ENCODE results near the gene BCKDHB.

The BCKDHB gene

DNA sequence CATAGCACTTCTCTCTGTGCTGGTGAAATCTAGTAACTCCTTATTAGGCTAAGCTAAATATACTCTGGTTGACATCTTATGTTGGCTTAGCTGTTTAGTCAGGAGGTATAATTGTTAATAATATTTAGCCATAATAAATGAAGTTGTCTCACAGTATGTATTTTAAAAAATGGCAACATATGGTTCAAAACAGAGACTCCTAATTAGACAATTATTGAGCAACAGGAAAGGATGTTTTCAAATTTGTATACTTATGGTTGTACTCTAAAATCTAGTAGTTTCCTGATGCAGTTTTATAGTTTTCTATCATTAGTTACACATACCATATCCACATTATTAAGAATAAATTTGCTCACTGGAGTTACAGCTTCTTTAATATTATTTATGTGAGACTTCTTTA, 150.2 kb downstream of the BCKDHB start:
- TF ChIP-seq, protein P1, sequence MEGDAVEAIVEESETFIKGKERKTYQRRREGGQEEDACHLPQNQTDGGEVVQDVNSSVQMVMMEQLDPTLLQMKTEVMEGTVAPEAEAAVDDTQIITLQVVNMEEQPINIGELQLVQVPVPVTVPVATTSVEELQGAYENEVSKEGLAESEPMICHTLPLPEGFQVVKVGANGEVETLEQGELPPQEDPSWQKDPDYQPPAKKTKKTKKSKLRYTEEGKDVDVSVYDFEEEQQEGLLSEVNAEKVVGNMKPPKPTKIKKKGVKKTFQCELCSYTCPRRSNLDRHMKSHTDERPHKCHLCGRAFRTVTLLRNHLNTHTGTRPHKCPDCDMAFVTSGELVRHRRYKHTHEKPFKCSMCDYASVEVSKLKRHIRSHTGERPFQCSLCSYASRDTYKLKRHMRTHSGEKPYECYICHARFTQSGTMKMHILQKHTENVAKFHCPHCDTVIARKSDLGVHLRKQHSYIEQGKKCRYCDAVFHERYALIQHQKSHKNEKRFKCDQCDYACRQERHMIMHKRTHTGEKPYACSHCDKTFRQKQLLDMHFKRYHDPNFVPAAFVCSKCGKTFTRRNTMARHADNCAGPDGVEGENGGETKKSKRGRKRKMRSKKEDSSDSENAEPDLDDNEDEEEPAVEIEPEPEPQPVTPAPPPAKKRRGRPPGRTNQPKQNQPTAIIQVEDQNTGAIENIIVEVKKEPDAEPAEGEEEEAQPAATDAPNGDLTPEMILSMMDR (IDR thresholded peaks at IDR 0.05) = no peak
- H3K4me1 ChIP-seq = no peaks in the 10 kb centered on the region
- H3K27me3 ChIP-seq = no peaks in the 10 kb centered on the region
- no peak for DNase-seq
- H3K4me3 ChIP-seq = no peak overlapping the region
- intact Hi-C loops (cut with DNase I; ENCODE audit: low total_unique reads) = no loop called here
- no peak overlapping the region for H3K27ac ChIP-seq
- no peaks in the 10 kb centered on the region for H3K36me3 ChIP-seq
- H3K9me3 ChIP-seq = no peaks in the 10 kb centered on the region

DNA sequence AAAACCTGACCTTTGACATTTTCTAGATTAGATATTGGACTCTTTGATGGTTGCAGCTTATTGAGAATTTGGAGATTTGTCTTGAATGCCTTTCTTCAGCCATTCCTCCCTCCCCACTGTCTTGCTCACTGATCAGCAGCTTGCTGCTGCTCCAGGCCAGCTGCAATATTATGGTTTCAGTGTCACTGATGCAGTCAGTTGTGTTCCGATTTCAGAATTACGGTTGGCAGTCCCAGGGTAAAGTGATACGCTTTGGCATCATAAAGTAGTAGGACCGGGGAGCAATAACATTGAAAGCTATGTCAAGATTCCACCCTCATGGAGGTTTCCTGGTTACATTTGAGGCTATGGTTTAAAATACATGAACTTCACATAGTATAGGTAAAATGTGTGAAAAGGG, 152.6 kb downstream of the BCKDHB start:
- Histone ChIP-seq H3K4me3 (no peak overlapping the region), H3K27ac (no peak overlapping the region), H3K27me3 (no peaks in the 10 kb centered on the region), H3K9me3 (no peaks in the 10 kb centered on the region), H3K36me3 (no peaks in the 10 kb centered on the region), H3K4me1 (no peaks in the 10 kb centered on the region)
- intact Hi-C loops (cut with DNase I; ENCODE audit: low total_unique reads) = no loop called here
- DNase-seq = no peak
- TF ChIP-seq, protein P1 (IDR thresholded peaks at IDR 0.05) = no peak

DNA sequence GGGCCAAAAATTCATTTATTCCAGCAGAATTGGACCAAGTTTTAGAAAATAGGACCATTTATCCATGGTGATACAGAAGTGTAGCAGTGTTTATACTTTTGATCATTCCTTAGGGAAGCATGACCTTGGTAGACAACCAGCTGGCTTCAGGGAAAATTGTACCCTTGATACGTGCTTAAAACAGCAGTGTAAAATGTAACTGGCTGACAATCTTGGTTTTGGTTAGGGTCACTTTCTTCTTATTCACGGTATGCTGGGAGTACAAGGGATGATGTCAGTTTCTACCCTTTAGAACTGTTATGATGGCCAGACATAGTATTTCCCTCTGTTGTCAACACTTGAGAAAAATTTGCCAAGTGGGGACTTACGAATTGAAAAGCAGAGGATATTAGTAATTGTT, 157.1 kb downstream of the BCKDHB start:
- Histone ChIP-seq H3K36me3 (no peaks in the 10 kb centered on the region), H3K4me1 (no peaks in the 10 kb centered on the region), H3K4me3 (no peak overlapping the region), H3K27ac (no peak overlapping the region), H3K9me3 (no peaks in the 10 kb centered on the region), H3K27me3 (no peaks in the 10 kb centered on the region)
- TF ChIP-seq, protein P1 (IDR thresholded peaks at IDR 0.05) = no peak
- intact Hi-C loops (cut with DNase I; ENCODE audit: low total_unique reads) = no loop called here
- no peak for DNase-seq

DNA sequence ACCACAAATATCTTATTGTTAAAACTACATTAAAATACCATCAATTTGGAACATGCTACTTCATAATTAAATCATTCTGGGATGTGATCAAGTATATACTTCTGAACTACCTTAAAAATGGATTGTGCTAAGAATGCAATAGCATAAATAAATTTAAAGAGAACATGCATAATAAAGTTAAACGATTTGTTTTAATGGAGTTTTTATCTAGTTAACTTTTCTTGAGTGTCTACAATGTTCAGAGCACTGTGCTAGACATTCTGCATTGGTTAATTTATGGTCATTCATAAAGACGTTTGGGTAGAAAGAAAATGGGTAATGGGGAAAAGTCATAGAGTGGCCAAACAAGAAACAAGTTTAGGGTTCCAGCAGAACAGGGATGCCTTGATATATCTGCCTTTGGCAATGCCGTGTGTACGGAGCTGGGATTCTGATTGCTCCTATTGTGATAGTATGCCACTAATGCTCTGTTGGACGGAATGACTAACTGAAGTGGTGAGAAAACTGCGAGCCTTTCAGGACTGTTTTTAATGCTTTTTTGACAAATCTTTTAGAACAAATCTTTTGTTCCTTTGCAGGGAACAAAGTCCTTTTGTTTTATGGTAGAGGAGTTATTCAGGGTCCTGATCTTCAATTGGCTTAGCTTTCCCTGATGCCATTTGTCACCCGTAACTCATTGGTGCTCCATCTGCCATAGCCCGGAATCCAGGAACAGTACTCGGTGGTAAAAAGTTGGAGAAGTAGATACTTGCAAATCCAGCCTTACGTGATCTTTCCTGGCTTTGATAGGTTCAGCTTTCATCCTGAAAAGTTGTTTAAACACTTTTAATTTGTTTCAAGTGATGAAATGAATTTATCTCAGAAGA, 162.6 kb downstream of the BCKDHB start:
- Histone ChIP-seq H3K9me3 (peaks cover 0 to 3% (median 0%) of the 10 kb centered on the region in 3 donors), H3K4me3 (no peak overlapping the region), H3K36me3 (no peaks in the 10 kb centered on the region), H3K4me1 (no peaks in the 10 kb centered on the region), H3K27ac (no peak overlapping the region), H3K27me3 (no peaks in the 10 kb centered on the region)
- TF ChIP-seq, protein P1 (IDR thresholded peaks at IDR 0.05) = no peak
- intact Hi-C loops (cut with DNase I; ENCODE audit: low total_unique reads) = no loop called here
- DNase-seq = no peak

DNA sequence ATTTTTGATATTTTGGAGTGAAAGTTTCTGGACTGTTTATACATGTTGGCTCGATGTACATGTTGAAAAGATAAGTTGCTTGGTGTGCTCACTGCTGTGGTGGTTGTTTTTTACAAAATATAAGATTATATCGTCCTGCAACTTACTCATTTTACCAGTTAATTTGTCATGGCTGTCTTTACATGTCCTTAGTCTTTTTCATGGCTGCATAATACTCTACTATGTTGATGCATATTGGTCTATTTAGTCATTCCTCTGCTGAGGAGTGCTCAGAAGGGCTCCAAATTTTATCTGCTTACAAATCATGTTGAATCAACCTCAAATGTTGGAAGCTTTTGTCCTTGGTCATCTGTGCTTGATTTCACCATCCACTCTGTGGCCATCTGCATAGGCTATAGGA, 164.6 kb downstream of the BCKDHB start:
- Histone ChIP-seq H3K27me3 (no peaks in the 10 kb centered on the region), H3K36me3 (no peaks in the 10 kb centered on the region), H3K4me1 (no peaks in the 10 kb centered on the region), H3K27ac (no peak overlapping the region), H3K9me3 (peaks cover 0 to 3% (median 0%) of the 10 kb centered on the region in 3 donors), H3K4me3 (no peak overlapping the region)
- TF ChIP-seq, protein P1 (IDR thresholded peaks at IDR 0.05) = no peak
- intact Hi-C loops (cut with DNase I; ENCODE audit: low total_unique reads) = no loop called here
- no peak for DNase-seq

Data from tibial artery (tissue), 4 donors.